ENCODE results near the gene TRNAU1AP.
"Not testable (repeated sequence)": the region's sequence is repeated elsewhere in the genome, so short reads cannot be mapped to it uniquely, and the experiment has no call there.

The TRNAU1AP gene

GRCh38 chr1:28577052-28577678 is 24.3 kb downstream of the TRNAU1AP start:
- no peak for DNase-seq (ENCODE audit: low read depth in 2 of 2)

GRCh38 chr1:28577738-28578536 is 25.1 kb downstream of the TRNAU1AP start:
- DNase-seq (ENCODE audit: low read depth in 2 of 2): no peak

GRCh38 chr1:28578696-28579218 is 25.9 kb downstream of the TRNAU1AP start:
- no peak for DNase-seq (ENCODE audit: low read depth in 2 of 2)

- no peak for DNase-seq (ENCODE audit: low read depth in 2 of 2)
These were observed 26.5 kb downstream of the TRNAU1AP start for GRCh38 chr1:28579401-28579800.

- peak in 1 of 2 donors; percentile 32 for DNase-seq (ENCODE audit: low read depth in 2 of 2)
These were observed 28.0 kb downstream of the TRNAU1AP start for GRCh38 chr1:28580722-28581530.

- DNase-seq (ENCODE audit: low read depth in 2 of 2): peak; percentile 90 to 91
These were observed 28.8 kb downstream of the TRNAU1AP start for GRCh38 chr1:28581531-28582247.

- no peak for DNase-seq (ENCODE audit: low read depth in 2 of 2)
These were observed 29.3 kb downstream of the TRNAU1AP start for GRCh38 chr1:28582248-28582615.

GRCh38 chr1:28586585-28587391 is 33.9 kb downstream of the TRNAU1AP start:
- DNase-seq (ENCODE audit: low read depth in 2 of 2): not testable (repeated sequence)

- DNase-seq (ENCODE audit: low read depth in 2 of 2): no peak
These were observed 38.9 kb downstream of the TRNAU1AP start, which contains the start of gene RAB42 for GRCh38 chr1:28591708-28592320. Gene RAB42 (plus strand): TSS chr1:28592265. CDS start chr1:28592512, 247 bp downstream.

- DNase-seq (ENCODE audit: low read depth in 2 of 2): no peak
These were observed 39.6 kb downstream of the TRNAU1AP start for GRCh38 chr1:28592321-28593071.

- not testable (repeated sequence) for DNase-seq (ENCODE audit: low read depth in 2 of 2)
These were observed 41.1 kb downstream of the TRNAU1AP start for GRCh38 chr1:28593988-28594356.

- DNase-seq (ENCODE audit: low read depth in 2 of 2): not testable (repeated sequence)
These were observed 42.0 kb downstream of the TRNAU1AP start for GRCh38 chr1:28594686-28595411.

- DNase-seq (ENCODE audit: low read depth in 2 of 2): no peak
These were observed 42.7 kb downstream of the TRNAU1AP start for GRCh38 chr1:28595412-28596191.

- DNase-seq (ENCODE audit: low read depth in 2 of 2): not testable (repeated sequence)
These were observed 43.4 kb downstream of the TRNAU1AP start for GRCh38 chr1:28596276-28596675.

- DNase-seq (ENCODE audit: low read depth in 2 of 2): no peak
These were observed 48.8 kb downstream of the TRNAU1AP start for GRCh38 chr1:28601696-28602095.

- DNase-seq (ENCODE audit: low read depth in 2 of 2): no peak
These were observed 49.9 kb downstream of the TRNAU1AP start for GRCh38 chr1:28602536-28603439.

GRCh38 chr1:28604411-28604810 is 51.5 kb downstream of the TRNAU1AP start:
- no peak for DNase-seq (ENCODE audit: low read depth in 2 of 2)
